ENCODE measurements around the gene EMD. TPM values are rescaled to one million over a fixed set of nuclear protein-coding genes. Genes with fewer than 3 reads are reported as not detected.

EMD gene
- total RNA-seq, 1 experiment from 2014 or later = 115 TPM

- Histone ChIP-seq H3K4ac (ENCODE audit: low read depth, low read length) (no peak overlapping the region), H3K56ac (ENCODE audit: insufficient read length, low read depth, low read length) (no peak overlapping the region), H2BK12ac (ENCODE audit: insufficient read length, low read depth, low read length) (no peak overlapping the region), H3K9me3 (ENCODE audit: control insufficient read depth, low read depth, low read length) (peaks cover 26% of the 10 kb centered on the region), H3K4me2 (ENCODE audit: insufficient read depth, insufficient read length, low read length) (no peak overlapping the region), H3K27ac (ENCODE audit: insufficient read length, low read depth, low read length) (no peak overlapping the region), H2AFZ (ENCODE audit: low read length) (no peak overlapping the region), H2BK5ac (ENCODE audit: insufficient read length, low read length) (no peak overlapping the region), H2BK120ac (ENCODE audit: low read depth, low read length, poor library complexity, severe bottlenecking) (no peak overlapping the region), H4K8ac (replicated peaks; ENCODE audit: insufficient read length, low read depth, low read length) (no peak overlapping the region), H3K4me1 (ENCODE audit: insufficient read depth, low read length) (no peaks in the 10 kb centered on the region), H3K18ac (ENCODE audit: insufficient read length, low read depth, low read length) (no peak overlapping the region), H2BK15ac (ENCODE audit: low read depth, low read length) (no peak overlapping the region), H3T11ph (ENCODE audit: low read length) (no peak overlapping the region), H3K9ac (ENCODE audit: extremely low read depth, insufficient read length, low read length) (no peak overlapping the region), H3K23ac (ENCODE audit: insufficient read length, low read depth, low read length) (no peak overlapping the region), H3K27me3 (ENCODE audit: insufficient read depth, low read length) (no peaks in the 10 kb centered on the region), H4K5ac (ENCODE audit: insufficient read length, low read depth, low read length) (no peak overlapping the region), H3K14ac (ENCODE audit: insufficient read depth, low read length) (no peak overlapping the region; the same call in 1 of the 2 replicates), H3K23me2 (ENCODE audit: insufficient read length, low read depth, low read length, poor library complexity, severe bottlenecking) (no peaks in the 10 kb centered on the region), H2AK5ac (ENCODE audit: insufficient read length, low read length) (no peak overlapping the region), H2BK20ac (ENCODE audit: low read depth, low read length, poor library complexity, severe bottlenecking) (no peak overlapping the region), H4K20me1 (ENCODE audit: control insufficient read depth, insufficient read depth, insufficient read length) (peaks cover 5% of the 10 kb centered on the region), H3K79me1 (ENCODE audit: insufficient read depth, low read depth, low read length, poor library complexity, severe bottlenecking) (no peaks in the 10 kb centered on the region), H3K79me2 (ENCODE audit: insufficient read depth, low read length) (no peaks in the 10 kb centered on the region), H4K91ac (ENCODE audit: insufficient read length, low read depth, low read length) (no peak overlapping the region)
- Mint-ChIP-seq H3K27ac (peak overlapping the region in 1 of 3 experiments; percentile 44; a peak in 1 of 7 replicates), H3K36me3 (ENCODE audit: insufficient read depth in 1 of 3, low read depth in 3 of 3) (peaks cover 30 to 76% (median 59%) of the 10 kb centered on the region in 3 experiments), H3K27me3 (ENCODE audit: low read depth) (peaks cover 4% of the 10 kb centered on the region), H3K4me1 (peaks cover 0 to 5% of the 10 kb centered on the region in 2 experiments; a peak in 2 of 4 replicates), H3K4me3 (no peak overlapping the region), H3K9me3 (peaks cover 46 to 56% of the 10 kb centered on the region in 2 experiments)
- TF ChIP-seq CTCF (conservative IDR thresholded peaks at IDR 0.05) = no peak
- WGBS (ENCODE audit: extremely low coverage, insufficient read length, low lambda C conversion rate) = no CpG with 5 or more reads among the region's 30 CpGs
- no peak for DNase-seq
Measured at GRCh38 chrX:154351183-154352011, 27.7 kb upstream of the EMD start.
